K562 (cell line): ENCODE measurements around the gene HES6.

ENCODE experiments used
- BDP1 ChIP-seq: IDR thresholded peaks from 3 replicates; pipeline ENCODE4 v1.6.1; 2011; ENCODE audit not compliant: insufficient read length, insufficient read depth
- POLR2A ChIP-seq: fragments of 450-650 bp; conservative IDR thresholded peaks from 2 replicates; pipeline ENCODE4 v1.6.1; 2016
- RFX5 ChIP-seq: IDR thresholded peaks from 2 replicates; pipeline ENCODE4 v1.6.1; 2011; ENCODE audit warnings: low read depth, mild to moderate bottlenecking, improper control_type of control experiment, low read length
- TAF15 ChIP-seq: fragments of 200-400 bp; formaldehyde crosslinking; IDR thresholded peaks from 2 replicates; pipeline ENCODE4 v1.6.1; 2017; ENCODE audit warnings: mild to moderate bottlenecking, low read depth, low read length, moderate library complexity
- TEAD2 ChIP-seq: fragments of 450-650 bp; IDR thresholded peaks from 2 replicates; pipeline ENCODE4 v1.6.1; 2016; ENCODE audit warnings: missing genetic modification characterization, control low read depth, missing compliant biosample characterization
- TF ChIP-seq, protein P1 (sequence below), 3 experiments: IDR thresholded peaks in 2 of 3; conservative IDR thresholded peaks in 1 of 3; 2 replicates each; pipeline ENCODE4 v1.5.1; 2011 to 2012; ENCODE audit warnings: low read length in 3 of 3, mild to moderate bottlenecking in 3 of 3, control low read depth in 2 of 3, improper control_type of control experiment in 1 of 3, inconsistent platforms in 1 of 3, low read depth in 1 of 3, mixed read lengths in 1 of 3, moderate library complexity in 1 of 3; ENCODE audit not compliant: insufficient read depth in 2 of 3

DNA sequence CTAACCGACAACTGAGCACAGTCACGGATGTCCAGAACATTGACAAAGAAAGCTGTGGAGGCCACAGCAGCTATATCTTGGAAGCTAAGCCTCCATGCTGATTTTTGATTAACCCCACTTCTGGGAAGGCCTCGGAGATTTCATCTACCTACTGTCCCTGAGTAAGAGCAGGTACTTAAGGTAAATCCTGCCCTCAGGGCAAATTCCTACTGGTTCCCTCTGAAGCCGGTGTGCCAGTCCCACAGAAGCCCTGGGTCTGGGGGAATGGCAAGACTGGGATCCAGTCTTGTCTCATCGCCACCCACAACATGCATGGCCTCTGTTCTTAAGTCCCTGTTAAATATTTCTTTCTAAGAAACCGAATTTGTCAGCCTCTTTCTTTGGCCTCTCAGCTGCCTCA is 29.9 kb upstream of the HES6 start:
- TF ChIP-seq, protein P1, sequence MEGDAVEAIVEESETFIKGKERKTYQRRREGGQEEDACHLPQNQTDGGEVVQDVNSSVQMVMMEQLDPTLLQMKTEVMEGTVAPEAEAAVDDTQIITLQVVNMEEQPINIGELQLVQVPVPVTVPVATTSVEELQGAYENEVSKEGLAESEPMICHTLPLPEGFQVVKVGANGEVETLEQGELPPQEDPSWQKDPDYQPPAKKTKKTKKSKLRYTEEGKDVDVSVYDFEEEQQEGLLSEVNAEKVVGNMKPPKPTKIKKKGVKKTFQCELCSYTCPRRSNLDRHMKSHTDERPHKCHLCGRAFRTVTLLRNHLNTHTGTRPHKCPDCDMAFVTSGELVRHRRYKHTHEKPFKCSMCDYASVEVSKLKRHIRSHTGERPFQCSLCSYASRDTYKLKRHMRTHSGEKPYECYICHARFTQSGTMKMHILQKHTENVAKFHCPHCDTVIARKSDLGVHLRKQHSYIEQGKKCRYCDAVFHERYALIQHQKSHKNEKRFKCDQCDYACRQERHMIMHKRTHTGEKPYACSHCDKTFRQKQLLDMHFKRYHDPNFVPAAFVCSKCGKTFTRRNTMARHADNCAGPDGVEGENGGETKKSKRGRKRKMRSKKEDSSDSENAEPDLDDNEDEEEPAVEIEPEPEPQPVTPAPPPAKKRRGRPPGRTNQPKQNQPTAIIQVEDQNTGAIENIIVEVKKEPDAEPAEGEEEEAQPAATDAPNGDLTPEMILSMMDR (IDR thresholded peaks at IDR 0.05 in 2 of 3, conservative IDR thresholded peaks at IDR 0.05 in 1 of 3; ENCODE audit: insufficient read depth in 2 of 3, low read depth in 1 of 3, low read length in 3 of 3), result no peak
- TF ChIP-seq TAF15 (no peak), TEAD2 (tag) (no peak), BDP1 (no peak), POLR2A (no peak), RFX5 (no peak)
